Osteocyte (in vitro differentiated cells): ENCODE results near the gene EOLA2. TPM values are rescaled to one million over a fixed set of nuclear protein-coding genes. Genes with fewer than 3 reads are reported as not detected.
"Not testable (repeated sequence)": the region's sequence is repeated elsewhere in the genome, so short reads cannot be mapped to it uniquely, and the experiment has no call there.

Experiments used
- DNase-seq: peaks from one replicate; pipeline ENCODE4 v3.0.0; 2021; ENCODE audit warnings: mixed read lengths; ENCODE audit not compliant: unreplicated experiment; ENCODE audit errors: extremely low spot score
- H3K27ac Mint-ChIP-seq: one replicate; pipeline ENCODE4 v1.8.0; 2021; ENCODE audit warnings: mild to moderate bottlenecking, mixed read lengths; ENCODE audit not compliant: unreplicated experiment
- H3K27me3 Mint-ChIP-seq: one replicate; pipeline ENCODE4 v1.8.0; 2021; ENCODE audit warnings: mixed read lengths; ENCODE audit not compliant: unreplicated experiment
- H3K36me3 Mint-ChIP-seq: one replicate; pipeline ENCODE4 v1.8.0; 2021; ENCODE audit warnings: mixed read lengths; ENCODE audit not compliant: unreplicated experiment
- H3K4me1 Mint-ChIP-seq: one replicate; pipeline ENCODE4 v1.8.0; 2021; ENCODE audit warnings: mixed read lengths; ENCODE audit not compliant: unreplicated experiment
- H3K4me3 Mint-ChIP-seq: one replicate; pipeline ENCODE4 v1.8.0; 2021; ENCODE audit warnings: mild to moderate bottlenecking, moderate library complexity, mixed read lengths; ENCODE audit not compliant: unreplicated experiment
- H3K9me3 Mint-ChIP-seq: one replicate; pipeline ENCODE4 v1.8.0; 2021; ENCODE audit warnings: mixed read lengths; ENCODE audit not compliant: unreplicated experiment
- total RNA-seq: library from RNA; stranded (reverse); gene quantifications from 2 replicates; pipeline ENCODE4 v1.2.1, GENCODE V29; 2021
- TF ChIP-seq, protein P1 (sequence below): fragments of 200-600 bp; sonication (generic); IDR thresholded peaks from 2 replicates; pipeline ENCODE4 v1.5.0; 2021; ENCODE audit warnings: antibody characterized with exemption, mild to moderate bottlenecking, moderate library complexity

The EOLA2 gene
- total RNA-seq, 1 donor from 2014 or later, result 34.5 TPM

DNA sequence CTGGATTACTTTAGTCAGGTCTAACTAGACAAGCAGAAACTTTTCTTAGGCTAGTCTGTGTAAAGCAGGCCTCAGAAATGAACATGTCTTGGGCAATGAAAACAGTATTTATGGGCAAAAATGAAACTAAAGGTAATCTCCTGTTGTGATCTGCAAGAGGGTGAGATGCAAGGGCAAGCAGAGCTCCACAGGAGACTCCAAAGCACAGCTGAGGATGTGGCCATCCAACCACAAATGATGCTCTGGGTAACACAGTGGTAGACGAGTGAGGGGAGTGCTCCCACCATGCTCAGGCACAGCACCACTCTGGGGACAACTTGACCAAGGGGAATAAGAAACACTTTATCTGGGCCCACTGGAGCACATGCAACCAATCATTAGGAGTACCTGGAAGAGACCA is 9.7 kb downstream of the EOLA2 start:
- H3K4me3 Mint-ChIP-seq, H3K4me1 Mint-ChIP-seq, H3K36me3 Mint-ChIP-seq, H3K9me3 Mint-ChIP-seq, DNase-seq, H3K27me3 Mint-ChIP-seq, H3K27ac Mint-ChIP-seq: not testable (repeated sequence)

DNA sequence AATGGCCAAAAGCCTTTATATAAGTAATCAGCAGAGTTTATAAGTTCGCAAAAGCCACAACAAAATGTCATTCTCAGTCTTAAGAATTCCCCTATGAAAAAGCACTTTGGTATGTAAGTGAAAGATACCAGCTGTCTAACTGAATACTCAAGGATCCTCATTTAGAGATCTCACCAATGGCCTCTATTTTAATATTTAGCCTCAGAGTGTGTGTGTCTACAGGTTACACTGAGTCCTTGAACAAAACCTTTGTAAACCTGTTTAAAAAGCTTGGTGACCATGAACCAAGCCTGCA is 10.4 kb downstream of the EOLA2 start:
- DNase-seq, H3K4me3 Mint-ChIP-seq, H3K27ac Mint-ChIP-seq, H3K27me3 Mint-ChIP-seq, H3K36me3 Mint-ChIP-seq, H3K4me1 Mint-ChIP-seq, H3K9me3 Mint-ChIP-seq: not testable (repeated sequence)

DNA sequence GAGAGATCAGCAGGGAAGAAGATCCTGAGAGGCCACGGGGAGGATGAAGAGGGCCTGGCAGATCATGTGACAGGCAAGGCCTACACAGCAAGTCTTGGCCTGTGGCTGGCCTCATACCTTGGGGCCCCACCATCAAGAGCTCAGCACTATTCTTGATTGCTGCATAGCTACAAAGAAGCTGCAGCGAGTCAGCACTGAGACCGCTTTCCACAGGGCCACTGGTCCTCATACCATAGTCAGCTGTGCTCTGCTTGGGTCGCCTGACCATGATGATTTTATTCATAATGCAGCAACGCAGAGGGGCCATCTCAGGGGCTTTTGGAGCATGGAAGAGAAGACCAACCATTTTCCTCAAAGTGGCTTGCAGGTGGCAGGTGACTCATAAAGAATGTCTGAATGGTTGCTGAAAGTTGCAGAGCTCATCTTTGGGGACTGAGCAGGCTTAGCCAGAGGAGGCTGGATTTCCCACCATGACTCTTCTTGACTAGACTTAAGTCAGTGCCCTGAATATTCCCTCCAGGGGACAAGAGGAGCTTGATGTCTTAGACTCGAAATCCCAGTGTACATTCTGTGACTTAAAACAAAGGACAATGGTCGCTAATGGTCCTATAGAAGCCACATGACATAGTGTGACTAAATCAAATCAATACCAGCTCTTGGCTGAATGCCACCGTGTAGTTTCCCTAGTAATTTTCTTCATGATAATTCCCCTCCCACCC is 10.9 kb downstream of the EOLA2 start:
- DNase-seq, H3K36me3 Mint-ChIP-seq, H3K27ac Mint-ChIP-seq, H3K9me3 Mint-ChIP-seq, H3K27me3 Mint-ChIP-seq, H3K4me3 Mint-ChIP-seq, H3K4me1 Mint-ChIP-seq: not testable (repeated sequence)

DNA sequence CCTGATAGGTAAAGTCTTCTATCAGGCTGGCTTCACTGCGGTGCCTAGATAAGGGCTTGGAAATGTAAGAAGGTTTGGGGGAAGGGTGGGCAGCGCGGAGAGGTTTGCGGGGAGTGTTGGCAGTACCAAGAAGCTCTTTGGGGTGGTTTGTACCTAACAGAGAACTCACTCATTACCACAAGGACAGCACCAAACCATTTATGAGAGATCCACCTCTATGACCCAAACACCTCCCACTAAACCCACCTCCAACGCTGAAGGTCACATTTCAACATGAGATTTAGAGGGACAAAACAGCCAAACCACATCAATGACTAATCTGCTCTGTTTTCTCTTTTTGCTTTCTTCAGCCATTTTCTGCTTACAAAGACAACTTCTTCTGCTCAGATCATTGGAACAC is 13.9 kb downstream of the EOLA2 start:
- H3K36me3 Mint-ChIP-seq, H3K9me3 Mint-ChIP-seq, H3K27ac Mint-ChIP-seq: not testable (repeated sequence)

DNA sequence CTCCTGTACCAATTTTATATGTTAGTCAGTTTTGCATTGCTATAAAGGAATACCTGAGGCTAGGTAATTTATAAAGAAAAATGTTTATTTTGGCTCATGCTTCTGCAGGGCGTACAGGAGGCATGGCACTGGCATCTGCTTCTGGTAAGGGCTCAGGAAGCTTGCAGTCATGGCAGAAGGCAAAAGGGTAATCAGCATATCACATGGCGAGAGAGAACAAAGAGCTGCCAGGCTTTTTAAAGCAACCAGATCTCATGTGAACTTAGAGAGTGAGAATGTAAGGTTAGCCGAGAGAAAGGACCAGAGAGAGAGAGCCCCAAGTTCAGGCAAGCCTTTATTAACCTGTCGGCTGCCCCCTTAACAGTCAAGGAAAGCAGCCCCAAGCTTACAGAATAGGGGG is 14.5 kb downstream of the EOLA2 start:
- H3K9me3 Mint-ChIP-seq, H3K4me3 Mint-ChIP-seq, DNase-seq, H3K27ac Mint-ChIP-seq, H3K27me3 Mint-ChIP-seq, H3K4me1 Mint-ChIP-seq, H3K36me3 Mint-ChIP-seq: not testable (repeated sequence)

More for the DNA sequence above, 13.9 kb downstream of the EOLA2 start:
- H3K27me3 Mint-ChIP-seq, H3K4me3 Mint-ChIP-seq, H3K4me1 Mint-ChIP-seq, DNase-seq: not testable (repeated sequence)

DNA sequence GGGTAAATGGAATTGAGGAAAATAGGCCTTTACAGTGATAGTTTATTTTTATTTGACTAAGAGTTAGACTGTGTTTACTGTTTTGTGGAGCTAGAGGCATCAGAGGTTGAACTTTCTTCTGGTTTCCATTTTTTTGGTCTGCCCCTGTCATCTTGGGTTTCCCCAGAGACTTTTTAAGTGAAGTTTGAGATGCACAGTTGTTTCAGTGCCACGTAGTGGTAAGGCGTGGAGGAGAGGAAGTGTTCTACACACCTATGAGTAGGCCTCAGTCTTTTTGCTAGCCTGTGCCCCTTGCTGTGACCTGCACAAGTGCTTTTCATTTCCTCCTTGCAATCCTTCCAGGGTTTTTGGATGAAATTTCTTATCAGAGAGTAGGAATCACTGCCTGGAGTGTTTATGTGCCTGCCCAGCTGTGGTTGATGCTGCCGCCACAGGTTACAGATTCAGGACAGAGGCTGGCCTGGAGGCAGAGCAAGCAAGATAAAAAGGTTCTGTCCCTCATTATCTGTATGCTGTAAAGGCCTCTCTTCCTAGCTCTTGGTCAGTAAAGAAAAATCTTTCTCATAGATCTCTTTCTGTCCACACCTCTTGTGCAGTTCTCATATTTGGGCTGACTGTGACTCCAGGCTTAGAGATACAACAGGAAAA is 21.4 kb downstream of the EOLA2 start:
- Mint-ChIP-seq H3K9me3 (peaks cover 5% of the 10 kb centered on the region), H3K4me3 (no peak overlapping the region), H3K4me1 (no peaks in the 10 kb centered on the region), H3K36me3 (no peaks in the 10 kb centered on the region), H3K27me3 (no peaks in the 10 kb centered on the region), H3K27ac (no peak overlapping the region)
- TF ChIP-seq, protein P1, sequence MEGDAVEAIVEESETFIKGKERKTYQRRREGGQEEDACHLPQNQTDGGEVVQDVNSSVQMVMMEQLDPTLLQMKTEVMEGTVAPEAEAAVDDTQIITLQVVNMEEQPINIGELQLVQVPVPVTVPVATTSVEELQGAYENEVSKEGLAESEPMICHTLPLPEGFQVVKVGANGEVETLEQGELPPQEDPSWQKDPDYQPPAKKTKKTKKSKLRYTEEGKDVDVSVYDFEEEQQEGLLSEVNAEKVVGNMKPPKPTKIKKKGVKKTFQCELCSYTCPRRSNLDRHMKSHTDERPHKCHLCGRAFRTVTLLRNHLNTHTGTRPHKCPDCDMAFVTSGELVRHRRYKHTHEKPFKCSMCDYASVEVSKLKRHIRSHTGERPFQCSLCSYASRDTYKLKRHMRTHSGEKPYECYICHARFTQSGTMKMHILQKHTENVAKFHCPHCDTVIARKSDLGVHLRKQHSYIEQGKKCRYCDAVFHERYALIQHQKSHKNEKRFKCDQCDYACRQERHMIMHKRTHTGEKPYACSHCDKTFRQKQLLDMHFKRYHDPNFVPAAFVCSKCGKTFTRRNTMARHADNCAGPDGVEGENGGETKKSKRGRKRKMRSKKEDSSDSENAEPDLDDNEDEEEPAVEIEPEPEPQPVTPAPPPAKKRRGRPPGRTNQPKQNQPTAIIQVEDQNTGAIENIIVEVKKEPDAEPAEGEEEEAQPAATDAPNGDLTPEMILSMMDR, result no peak
- no peak for DNase-seq

DNA sequence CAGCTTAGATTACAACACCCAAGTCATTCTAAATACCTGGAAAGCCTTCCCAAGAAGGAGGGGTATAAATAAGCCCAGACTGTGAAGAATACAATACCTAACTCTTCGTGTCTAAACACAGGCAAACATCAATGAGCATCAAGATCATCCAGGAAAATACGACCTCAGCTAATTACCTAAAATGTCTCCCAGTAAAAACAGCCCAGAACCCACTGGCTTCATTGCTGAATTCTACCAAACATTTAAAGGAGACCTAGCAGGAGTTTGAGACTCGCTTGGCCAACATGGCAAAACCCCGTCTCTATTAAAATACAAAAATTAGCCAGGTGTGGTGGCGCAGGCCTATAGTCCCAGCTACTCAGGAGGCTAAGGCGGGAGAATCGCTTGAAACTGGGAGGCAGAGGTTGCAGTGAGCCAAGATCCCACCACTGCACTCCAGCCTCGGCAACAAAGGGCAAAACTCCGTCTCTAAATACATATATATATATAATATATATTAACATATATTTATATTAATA is 28.1 kb downstream of the EOLA2 start:
- H3K36me3 Mint-ChIP-seq, result no peaks in the 10 kb centered on the region
- H3K4me1 Mint-ChIP-seq, result no peaks in the 10 kb centered on the region
- no peak for DNase-seq
- peaks cover 12% of the 10 kb centered on the region for H3K27me3 Mint-ChIP-seq
- no peak overlapping the region for H3K27ac Mint-ChIP-seq
- TF ChIP-seq, protein P1, result no peak
- H3K9me3 Mint-ChIP-seq, result peaks cover 5% of the 10 kb centered on the region
- H3K4me3 Mint-ChIP-seq, result no peak overlapping the region
